HFF-Myc (cell line): ENCODE data around the gene DLX2.

Experiments used
- DNase-seq: peaks from one replicate; pipeline ENCODE4 v3.0.0-alpha.2; 2011; ENCODE audit warnings: low read depth; ENCODE audit errors: extremely low read depth
- H3K4me3 ChIP-seq: replicated peaks from 2 replicates; pipeline ENCODE4 v1.5.1; 2011; ENCODE audit warnings: low read depth, mild to moderate bottlenecking, control low read depth, low read length
- CTCF ChIP-seq: IDR thresholded peaks from 2 replicates; pipeline ENCODE4 v1.5.1; 2012; ENCODE audit warnings: mild to moderate bottlenecking, low read depth, low read length, control low read depth; ENCODE audit errors: missing control alignments

The DLX2 gene

GRCh38 chr2:172134270-172134669 is 31.6 kb upstream of the DLX2 start:
- no peak for DNase-seq
- TF ChIP-seq CTCF = no peak
- no peak overlapping the region for H3K4me3 ChIP-seq

DNA sequence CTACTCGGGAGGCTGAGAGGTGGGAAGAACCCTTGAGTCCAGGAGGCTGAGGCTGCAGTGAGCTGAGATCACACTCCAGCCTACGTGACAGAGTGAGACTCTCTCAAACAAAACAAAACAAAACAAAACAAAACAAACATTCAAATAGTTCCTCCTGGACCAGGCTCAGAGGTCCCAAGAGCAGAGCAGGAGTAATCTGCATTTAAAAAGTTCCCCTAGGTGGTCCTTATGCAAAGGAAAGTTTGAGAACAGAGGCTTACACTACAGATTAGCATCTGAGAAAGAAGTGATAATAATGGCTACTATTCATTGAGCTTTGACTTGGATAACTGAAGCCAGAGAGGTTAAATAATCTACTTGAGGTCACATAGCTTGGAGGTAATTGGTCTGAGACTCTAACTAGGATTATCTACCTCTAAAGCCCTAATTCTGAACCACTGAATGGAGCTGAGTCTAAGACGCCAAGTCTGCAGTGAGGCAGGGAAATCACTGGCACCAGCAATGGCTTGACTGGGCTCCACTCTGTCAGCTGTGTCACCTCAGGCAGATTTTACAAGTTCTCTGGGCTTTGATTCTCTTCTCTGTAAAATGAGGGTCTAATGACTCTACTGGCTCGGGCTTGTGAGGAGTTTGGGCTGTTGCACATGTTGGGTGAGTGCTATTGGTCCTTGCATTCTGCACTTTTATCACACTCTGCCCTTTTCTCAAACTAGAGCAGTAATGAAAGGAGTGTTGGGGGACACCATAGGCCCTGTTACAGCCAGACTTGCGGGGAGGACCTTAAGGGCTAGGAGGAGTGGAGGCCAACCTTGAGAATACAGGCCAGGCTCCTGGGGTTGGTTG is 29.2 kb upstream of the DLX2 start:
- no peak overlapping the region for H3K4me3 ChIP-seq
- no peak for DNase-seq
- TF ChIP-seq CTCF = no peak

DNA sequence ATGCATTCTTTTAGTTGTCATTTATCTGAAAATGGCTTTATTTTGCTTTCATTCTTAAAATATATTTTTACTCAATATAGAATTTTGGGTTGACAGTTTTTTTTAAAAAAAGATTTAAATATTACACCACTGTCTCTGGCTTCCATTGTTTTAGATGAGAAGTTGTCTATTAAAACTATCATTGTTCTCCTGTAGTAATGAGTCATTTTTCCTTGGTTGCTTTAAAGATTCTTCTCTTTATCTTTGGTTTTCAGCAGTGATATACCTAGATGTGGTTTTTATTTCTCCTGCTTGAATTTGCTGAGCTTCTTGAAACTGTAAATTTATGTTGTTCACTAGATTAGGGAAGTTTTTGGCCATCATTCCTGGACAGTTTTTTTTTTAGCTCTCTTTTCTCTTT is 26.7 kb upstream of the DLX2 start:
- no peak for TF ChIP-seq CTCF
- H3K4me3 ChIP-seq = no peak overlapping the region
- DNase-seq = no peak

- DNase-seq = no peak
Measured at GRCh38 chr2:172128484-172128883, 25.8 kb upstream of the DLX2 start.

GRCh38 chr2:172120118-172120517 is 17.4 kb upstream of the DLX2 start:
- no peak for TF ChIP-seq CTCF
- no peak for DNase-seq
- H3K4me3 ChIP-seq = no peak overlapping the region

More at GRCh38 chr2:172128484-172128883, 25.8 kb upstream of the DLX2 start:
- no peak overlapping the region for H3K4me3 ChIP-seq
- TF ChIP-seq CTCF = no peak

DNA sequence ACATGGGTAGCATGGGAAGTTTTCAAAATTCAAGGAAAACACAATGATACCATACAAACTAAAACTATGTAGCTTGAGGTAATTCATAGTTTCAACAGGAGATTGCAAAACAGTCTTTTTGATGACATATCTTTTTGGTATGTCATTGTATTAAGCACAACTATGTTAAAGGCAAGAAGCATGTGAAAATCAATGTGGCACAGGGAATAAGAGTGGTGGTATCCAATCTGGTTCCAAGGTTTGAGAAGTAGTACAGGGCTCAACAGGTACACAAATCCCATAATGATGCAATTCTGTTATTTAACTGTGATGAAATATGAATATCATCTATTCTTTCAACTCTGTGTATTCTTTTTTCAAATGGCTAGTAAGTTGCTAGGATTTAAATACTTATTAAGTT is 16.4 kb upstream of the DLX2 start:
- no peak for DNase-seq
- TF ChIP-seq CTCF = no peak
- H3K4me3 ChIP-seq = no peak overlapping the region
